Gastrocnemius medialis (tissue), 4 donors: ENCODE results near the gene CCDC150. TPM values are rescaled to one million over a fixed set of nuclear protein-coding genes. Genes with fewer than 3 reads are reported as not detected.
"Not testable (repeated sequence)": the region's sequence is repeated elsewhere in the genome, so short reads cannot be mapped to it uniquely, and the experiment has no call there.

Experiments
- ATAC-seq, 2 donors: fragments of 150-250 bp; one replicate each; pipeline ENCODE4 v1.9.1; 2016
- DNase-seq, 2 donors: peaks; one replicate each; pipeline ENCODE4 v3.0.0-alpha.2; 2019
- H3K27ac ChIP-seq, 4 donors: fragments of 200-600 bp; sonication (generic); 1 replicate in 1 of 4; 2 replicates in 3 of 4; pipeline ENCODE4 v1.5.1; 2016 to 2018; ENCODE audit warnings: mild to moderate bottlenecking in 2 of 4, moderate library complexity in 1 of 4
- H3K27me3 ChIP-seq, 3 donors: fragments of 200-600 bp; sonication (generic) in 2 of 3; 1 replicate in 1 of 3; 2 replicates in 2 of 3; pipeline versions ENCODE4 v1.5.1 to v1.6.0; 2016 to 2019; ENCODE audit warnings: mild to moderate bottlenecking in 1 of 3, moderate library complexity in 1 of 3
- H3K36me3 ChIP-seq, 2 donors: fragments of 200-600 bp; sonication (generic) in 1 of 2; one replicate each; pipeline ENCODE4 v1.5.1; 2017 to 2018
- H3K4me1 ChIP-seq, 2 donors: fragments of 200-600 bp; sonication (generic) in 1 of 2; one replicate each; pipeline ENCODE4 v1.5.1; 2016 to 2017; ENCODE audit warnings: mild to moderate bottlenecking in 2 of 2
- H3K4me3 ChIP-seq, 4 donors: fragments of 200-600 bp; sonication (generic) in 3 of 4; 1 replicate in 1 of 4; 2 replicates in 3 of 4; pipeline ENCODE4 v1.5.1; 2016 to 2019; ENCODE audit warnings: mild to moderate bottlenecking in 2 of 4
- H3K9me3 ChIP-seq, 3 donors: fragments of 200-600 bp; sonication (generic) in 2 of 3; 1 replicate in 1 of 3; 2 replicates in 2 of 3; pipeline ENCODE4 v1.5.1; 2016 to 2019
- CTCF ChIP-seq, 5 experiments: fragments of 450-650 bp in 3 of 5; fragments of 200-600 bp in 2 of 5; sonication (generic) in 2 of 5; IDR thresholded peaks in 4 of 5; conservative IDR thresholded peaks in 1 of 5; 1 replicate in 4 of 5; 2 replicates in 1 of 5; pipeline ENCODE4 v1.5.1; 2016 to 2019; ENCODE audit warnings: antibody characterized with exemption in 5 of 5, mild to moderate bottlenecking in 3 of 5, moderate library complexity in 3 of 5
- POLR2A ChIP-seq, 2 donors: fragments of 450-650 bp; IDR thresholded peaks; one replicate each; pipeline ENCODE4 v1.6.1; 2017; ENCODE audit warnings: antibody characterized with exemption in 2 of 2, mild to moderate bottlenecking in 2 of 2, moderate library complexity in 2 of 2
- in situ Hi-C, 4 donors: fragments of 200-750 bp; cut with MboI; loops; one replicate each; pipeline versions ENCODE4 v1.15.0 to v1.8.0; 2017; ENCODE audit warnings: low sequenced_read_pairs in 4 of 4
- intact Hi-C: fragments of 100-400 bp; cut with DNase I; formaldehyde crosslinking; loops from one replicate; pipeline ENCODE4 v1.15.1; 2023; ENCODE audit warnings: low total_unique reads
- total RNA-seq, 4 donors: library from RNA; depleted of rRNA; stranded (reverse); fragments of >200 nt; gene quantifications; one replicate each; pipeline versions ENCODE4 v1.1.0 to v1.2.3, GENCODE V29; 2016

Gene CCDC150
- total RNA-seq, 4 donors from 2014 or later: 0.31 to 0.83 TPM; not detected in 2

DNA sequence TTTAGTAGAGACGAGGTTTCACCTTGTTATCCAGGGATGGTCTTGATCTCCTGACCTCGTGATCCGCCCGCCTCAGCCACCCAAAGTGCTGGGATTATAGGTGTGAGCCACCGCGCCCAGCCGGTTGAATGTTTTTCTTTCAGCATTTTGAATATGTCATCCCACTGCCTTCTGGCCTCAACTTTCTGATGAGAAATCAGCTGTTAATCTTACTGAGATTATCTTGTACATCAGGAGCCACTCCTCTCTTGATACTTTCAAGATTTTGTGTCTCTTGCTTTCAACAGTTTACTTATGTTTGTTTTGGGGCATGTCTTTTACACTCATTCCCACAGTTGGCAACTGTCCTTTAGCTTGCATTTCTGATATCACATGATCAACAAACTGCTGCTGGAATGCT lies 46.3 kb downstream of the CCDC150 start:
- in situ Hi-C loops (no loop called here), intact Hi-C loops (no loop called here)
- Histone ChIP-seq H3K4me1 (no peaks in the 10 kb centered on the region), H3K9me3 (no peaks in the 10 kb centered on the region), H3K27ac (no peak overlapping the region), H3K27me3 (no peaks in the 10 kb centered on the region), H3K36me3 (no peaks in the 10 kb centered on the region), H3K4me3 (no peak overlapping the region)
- ATAC-seq (no peak), DNase-seq (no peak)
- TF ChIP-seq POLR2A (IDR thresholded peaks at IDR 0.05) (no peak), CTCF (IDR thresholded peaks at IDR 0.05 in 4 of 5, conservative IDR thresholded peaks at IDR 0.05 in 1 of 5) (no peak)

GRCh38 chr2:196686737-196687136 lies 47.2 kb downstream of the CCDC150 start:
- DNase-seq, H3K4me3 ChIP-seq, H3K4me1 ChIP-seq, ATAC-seq, intact Hi-C loops, H3K27me3 ChIP-seq, H3K9me3 ChIP-seq, H3K36me3 ChIP-seq, in situ Hi-C loops, H3K27ac ChIP-seq: not testable (repeated sequence)

DNA sequence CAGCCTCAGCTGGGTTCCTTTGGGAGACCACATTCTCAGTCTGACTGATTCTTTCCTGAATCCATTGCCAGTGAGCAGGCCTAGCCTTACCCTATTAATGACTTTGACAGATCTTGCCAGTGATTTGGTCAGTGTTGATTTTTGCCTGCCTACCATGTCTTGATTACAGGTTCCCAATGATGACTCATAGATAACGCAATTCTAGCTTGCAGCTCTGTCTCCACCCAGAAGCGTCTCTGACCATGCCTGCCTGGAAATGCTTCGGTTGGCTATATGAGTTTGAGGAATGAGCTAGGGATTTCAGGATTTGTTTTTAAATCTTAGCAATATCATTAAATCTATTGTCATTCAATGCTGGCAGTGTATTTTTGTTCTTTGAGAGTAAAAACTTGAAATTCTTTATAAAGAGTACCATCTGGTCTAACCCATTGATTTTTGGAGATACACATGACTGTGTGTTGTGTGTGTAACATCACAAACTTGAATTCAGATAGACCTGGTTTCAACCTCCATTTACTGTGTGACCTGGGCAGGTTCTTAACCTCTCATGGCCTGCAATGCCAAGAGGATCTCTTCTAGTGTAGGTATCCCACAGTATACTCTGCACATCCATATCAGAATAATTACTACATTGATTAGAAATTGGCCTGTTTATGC lies 57.0 kb downstream of the CCDC150 start:
- H3K27me3 ChIP-seq: no peaks in the 10 kb centered on the region
- in situ Hi-C loops (no loop called here), intact Hi-C loops (no loop called here)
- no peak overlapping the region for H3K27ac ChIP-seq
- H3K4me3 ChIP-seq: no peak overlapping the region
- no peaks in the 10 kb centered on the region for H3K36me3 ChIP-seq
- ATAC-seq (peak; percentile 41 to 62), DNase-seq (no peak)
- H3K9me3 ChIP-seq: no peaks in the 10 kb centered on the region
- no peaks in the 10 kb centered on the region for H3K4me1 ChIP-seq
- no peak for TF ChIP-seq POLR2A (IDR thresholded peaks at IDR 0.05)

DNA sequence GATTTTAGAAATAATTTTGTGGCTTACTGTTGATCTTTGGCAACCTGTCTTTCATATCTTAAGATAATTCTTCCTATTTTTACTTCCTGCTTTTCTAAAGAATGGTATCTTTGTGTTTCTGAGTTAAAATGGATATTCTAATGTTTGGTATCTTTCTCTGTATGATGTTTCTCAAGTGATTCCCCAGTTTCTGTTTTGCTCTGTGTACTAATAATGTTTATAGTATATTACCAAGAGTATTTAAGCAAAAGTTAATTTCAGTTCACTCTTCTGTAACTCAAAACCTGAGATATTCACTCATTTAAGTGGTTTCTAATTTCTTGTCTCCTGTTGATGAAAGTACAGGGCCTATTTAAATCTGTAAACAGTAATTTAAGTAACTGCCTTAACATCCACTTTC lies 58.3 kb downstream of the CCDC150 start:
- Histone ChIP-seq H3K36me3 (no peaks in the 10 kb centered on the region), H3K9me3 (no peaks in the 10 kb centered on the region), H3K27me3 (no peaks in the 10 kb centered on the region), H3K4me3 (no peak overlapping the region), H3K4me1 (no peaks in the 10 kb centered on the region), H3K27ac (no peak overlapping the region)
- in situ Hi-C loops: no loop called here
- intact Hi-C loops: no loop called here
- TF ChIP-seq POLR2A (IDR thresholded peaks at IDR 0.05) (no peak), CTCF (IDR thresholded peaks at IDR 0.05 in 4 of 5, conservative IDR thresholded peaks at IDR 0.05 in 1 of 5) (no peak)
- DNase-seq (no peak), ATAC-seq (no peak)

DNA sequence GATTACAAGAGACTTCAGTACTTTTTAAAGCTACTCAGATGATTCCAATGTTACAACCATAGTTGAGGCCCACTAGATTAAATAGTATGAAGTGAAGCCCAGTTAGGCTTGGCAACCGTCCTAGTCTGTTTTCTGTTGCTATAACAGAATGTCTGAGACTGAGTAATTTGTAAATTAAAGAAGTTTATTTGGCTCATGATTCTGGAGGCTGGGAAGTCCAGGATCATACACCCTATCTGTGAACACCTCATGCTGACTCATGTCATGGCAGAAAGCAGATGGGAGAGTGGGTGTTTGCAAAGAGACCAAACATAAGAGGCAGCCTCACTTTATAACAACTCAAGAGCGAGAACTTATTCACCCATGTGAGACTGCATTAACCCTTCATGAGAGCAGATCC lies 63.1 kb downstream of the CCDC150 start:
- no peak for DNase-seq
- Histone ChIP-seq H3K4me1 (no peaks in the 10 kb centered on the region), H3K27ac (no peak overlapping the region), H3K36me3 (no peaks in the 10 kb centered on the region), H3K27me3 (no peaks in the 10 kb centered on the region), H3K4me3 (no peak overlapping the region), H3K9me3 (no peaks in the 10 kb centered on the region)
- intact Hi-C loops: no loop called here
- ATAC-seq: no peak
- TF ChIP-seq CTCF (IDR thresholded peaks at IDR 0.05 in 4 of 5, conservative IDR thresholded peaks at IDR 0.05 in 1 of 5) (no peak), POLR2A (IDR thresholded peaks at IDR 0.05) (no peak)
- in situ Hi-C loops: no loop called here

GRCh38 chr2:196703695-196704094 lies 64.2 kb downstream of the CCDC150 start:
- H3K36me3 ChIP-seq: no peaks in the 10 kb centered on the region
- in situ Hi-C loops (no loop called here), intact Hi-C loops (no loop called here)
- no peaks in the 10 kb centered on the region for H3K4me1 ChIP-seq
- no peak overlapping the region for H3K4me3 ChIP-seq
- TF ChIP-seq POLR2A (IDR thresholded peaks at IDR 0.05): no peak
- no peak for TF ChIP-seq CTCF (IDR thresholded peaks at IDR 0.05 in 4 of 5, conservative IDR thresholded peaks at IDR 0.05 in 1 of 5)
- DNase-seq (no peak), ATAC-seq (no peak)
- H3K27ac ChIP-seq: no peak overlapping the region
- H3K9me3 ChIP-seq: no peaks in the 10 kb centered on the region
- H3K27me3 ChIP-seq: no peaks in the 10 kb centered on the region

DNA sequence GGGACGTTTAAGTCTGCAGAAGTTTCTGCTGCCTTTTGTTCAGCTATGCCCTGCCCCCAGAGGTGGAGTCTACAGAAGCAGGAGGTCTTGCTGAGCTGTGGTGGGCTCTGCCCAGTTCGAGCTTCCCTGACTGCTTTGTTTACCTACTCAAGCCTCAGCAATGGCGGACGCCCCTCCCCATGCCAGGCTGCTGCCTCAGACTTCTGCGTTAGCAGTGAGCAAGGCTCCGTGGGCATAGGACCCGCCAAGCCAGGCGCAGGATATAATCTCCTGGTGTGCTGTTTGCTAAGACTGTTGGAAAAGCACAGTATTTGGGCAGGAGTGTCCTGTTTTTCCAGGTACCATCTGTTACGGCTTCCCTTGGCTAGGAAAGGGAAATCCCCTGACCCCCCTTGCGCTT lies 70.5 kb downstream of the CCDC150 start:
- in situ Hi-C loops, H3K4me3 ChIP-seq, H3K27me3 ChIP-seq, intact Hi-C loops, H3K27ac ChIP-seq, H3K36me3 ChIP-seq, H3K4me1 ChIP-seq, ATAC-seq, DNase-seq, H3K9me3 ChIP-seq: not testable (repeated sequence)
